Adrenal gland (tissue), 12 donors: ENCODE data around the gene SLC9A9. TPM values are rescaled to one million over a fixed set of nuclear protein-coding genes. Genes with fewer than 3 reads are reported as not detected.
"Not testable (repeated sequence)": the region's sequence is repeated elsewhere in the genome, so short reads cannot be mapped to it uniquely, and the experiment has no call there.

Source experiments
- DNase-seq, 7 donors: peaks; one replicate each; pipeline ENCODE4 v3.0.0-alpha.2; 2019 to 2020
- H3K27ac ChIP-seq, 5 donors: fragments of 200-600 bp; sonication (generic) in 4 of 5; 1 replicate in 3 of 5; 2 replicates in 2 of 5; pipeline versions ENCODE4 v1.5.1 to v1.8.0; 2016 to 2020; ENCODE audit warnings: mild to moderate bottlenecking in 1 of 5
- H3K27me3 ChIP-seq: fragments of 200-600 bp; 2 replicates; pipeline ENCODE4 v1.8.0; 2021
- H3K36me3 ChIP-seq, 2 donors: fragments of 200-600 bp; replicated peaks in 1 of 2; 1 replicate in 1 of 2; 2 replicates in 1 of 2; pipeline versions ENCODE4 v1.5.1 to v1.8.0; 2018 to 2022
- H3K4me1 ChIP-seq, 2 donors: fragments of 200-600 bp; replicated peaks in 1 of 2; 1 replicate in 1 of 2; 2 replicates in 1 of 2; pipeline versions ENCODE4 v1.5.1 to v1.8.0; 2018 to 2021
- H3K4me3 ChIP-seq, 4 donors: fragments of 200-600 bp; sonication (generic) in 3 of 4; one replicate each; pipeline ENCODE4 v1.5.1; 2016 to 2018
- H3K9me3 ChIP-seq, 3 donors: fragments of 200-600 bp; sonication (generic) in 1 of 3; replicated peaks in 1 of 3; 1 replicate in 2 of 3; 2 replicates in 1 of 3; pipeline versions ENCODE4 v1.5.1 to v1.8.0; 2016 to 2021
- POLR2A ChIP-seq, 2 donors: fragments of 450-650 bp; IDR thresholded peaks; one replicate each; pipeline ENCODE4 v1.6.1; 2017; ENCODE audit warnings: antibody characterized with exemption in 2 of 2, mild to moderate bottlenecking in 2 of 2, moderate library complexity in 1 of 2
- WGBS, 4 donors: extraction: QIAGEN DNeasy Blood & Tissue Kit in 2 of 4; methylation state at CpG; one replicate each; pipeline versions ENCODE4 v1.1.5 to v1.1.7; 2013 to 2017; 5-methylcytosine and 5-hydroxymethylcytosine counted together
- intact Hi-C, 2 donors: fragments of 100-400 bp; cut with DNase I; formaldehyde crosslinking; loops; one replicate each; pipeline versions ENCODE4 v1.14.1 to v1.15.0; 2022 to 2023
- polyA plus RNA-seq, 3 donors: library from polyadenylated mRNA; stranded (reverse); fragments of 200-250 nt in 2 of 3; fragments of 350-450 nt in 1 of 3; fragmentation: Illumina TruSeq in 1 of 3; extraction: RNeasy Lipid Tissue Mini Kit (QIAGEN cat#74804) in 1 of 3; gene quantifications; one replicate each; pipeline ENCODE4 v1.2.3, GENCODE V29; 2013 to 2014
- total RNA-seq, 9 donors: library from RNA; depleted of rRNA in 4 of 9; stranded (reverse); fragments of >200 nt in 4 of 9; fragments of 120-200 nt in 1 of 9; fragmentation: NEBNext Ultra II Directional in 1 of 9; extraction: Animal tissue kit (Norgen Biotek cat#: 25700) in 1 of 9; gene quantifications; one replicate each; pipeline versions ENCODE4 v1.1.0 to v1.2.4, GENCODE V29; 2013 to 2023
- TF ChIP-seq, protein P1 (sequence below), 6 experiments: fragments of 450-650 bp in 4 of 6; fragments of 200-600 bp in 2 of 6; sonication (generic) in 1 of 6; IDR thresholded peaks; 1 replicate in 5 of 6; 2 replicates in 1 of 6; pipeline versions ENCODE4 v1.5.1 to v1.8.0; 2016 to 2021; ENCODE audit warnings: antibody characterized with exemption in 6 of 6, mild to moderate bottlenecking in 2 of 6, moderate library complexity in 1 of 6
- donor health status: healthy with polysubstance abuse.
- donor health status: Bipolar disorder and iron deficiency.
- donor health status: DM: yes; HTN: yes; CAD: no.
- donor health status: DM: no; HTN: no; CAD: no.
- donor health status: DM: no; HTN: no; CAD: no.
- donor health status: DM: yes; HTN: yes; CAD: no.

SLC9A9 gene
- total and polyA plus RNA-seq, 12 donors: 4.2 to 23.7 (median 13.5) TPM

- intact Hi-C loops: no loop called here
These were observed 322.2 kb downstream of the SLC9A9 start for GRCh38 chr3:143526011-143526545.

DNA sequence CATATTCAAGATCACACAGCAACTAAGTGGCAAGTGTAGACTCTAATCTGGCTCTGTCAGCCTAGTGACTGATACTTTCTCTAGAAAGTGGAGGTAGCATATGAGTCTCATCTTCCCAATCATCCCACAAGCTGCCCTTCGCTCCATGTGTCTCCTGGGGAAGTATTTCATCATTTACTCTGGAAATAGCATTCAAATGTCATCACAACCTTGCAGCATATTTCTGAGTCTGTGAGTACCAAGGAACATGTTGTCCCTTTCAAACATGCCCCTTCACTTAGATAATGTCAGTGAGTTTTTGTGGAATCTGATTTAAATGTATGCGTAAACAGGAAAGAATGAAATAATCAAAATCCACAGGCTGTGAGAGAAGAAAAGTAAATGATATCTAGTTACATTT is 322.9 kb downstream of the SLC9A9 start:
- no peaks in the 10 kb centered on the region for H3K4me1 ChIP-seq
- intact Hi-C loops: no loop called here
- TF ChIP-seq, protein P1, sequence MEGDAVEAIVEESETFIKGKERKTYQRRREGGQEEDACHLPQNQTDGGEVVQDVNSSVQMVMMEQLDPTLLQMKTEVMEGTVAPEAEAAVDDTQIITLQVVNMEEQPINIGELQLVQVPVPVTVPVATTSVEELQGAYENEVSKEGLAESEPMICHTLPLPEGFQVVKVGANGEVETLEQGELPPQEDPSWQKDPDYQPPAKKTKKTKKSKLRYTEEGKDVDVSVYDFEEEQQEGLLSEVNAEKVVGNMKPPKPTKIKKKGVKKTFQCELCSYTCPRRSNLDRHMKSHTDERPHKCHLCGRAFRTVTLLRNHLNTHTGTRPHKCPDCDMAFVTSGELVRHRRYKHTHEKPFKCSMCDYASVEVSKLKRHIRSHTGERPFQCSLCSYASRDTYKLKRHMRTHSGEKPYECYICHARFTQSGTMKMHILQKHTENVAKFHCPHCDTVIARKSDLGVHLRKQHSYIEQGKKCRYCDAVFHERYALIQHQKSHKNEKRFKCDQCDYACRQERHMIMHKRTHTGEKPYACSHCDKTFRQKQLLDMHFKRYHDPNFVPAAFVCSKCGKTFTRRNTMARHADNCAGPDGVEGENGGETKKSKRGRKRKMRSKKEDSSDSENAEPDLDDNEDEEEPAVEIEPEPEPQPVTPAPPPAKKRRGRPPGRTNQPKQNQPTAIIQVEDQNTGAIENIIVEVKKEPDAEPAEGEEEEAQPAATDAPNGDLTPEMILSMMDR (IDR thresholded peaks at IDR 0.05): no peak
- no peak for TF ChIP-seq POLR2A (IDR thresholded peaks at IDR 0.05)
- H3K9me3 ChIP-seq: no peaks in the 10 kb centered on the region
- H3K27me3 ChIP-seq: no peaks in the 10 kb centered on the region
- no peak overlapping the region for H3K4me3 ChIP-seq
- no peaks in the 10 kb centered on the region for H3K36me3 ChIP-seq
- no peak for DNase-seq
- no peak overlapping the region for H3K27ac ChIP-seq
- 81 to 85% (median 82%) methylated on average over 2 of the region's 2 CpGs for WGBS, 4 donors

More at GRCh38 chr3:143526011-143526545, 322.2 kb downstream of the SLC9A9 start:
- Histone ChIP-seq H3K4me1 (no peaks in the 10 kb centered on the region), H3K9me3 (no peaks in the 10 kb centered on the region), H3K36me3 (no peaks in the 10 kb centered on the region), H3K4me3 (no peak overlapping the region), H3K27me3 (no peaks in the 10 kb centered on the region), H3K27ac (no peak overlapping the region)
- TF ChIP-seq, protein P1 (IDR thresholded peaks at IDR 0.05): no peak
- TF ChIP-seq POLR2A (IDR thresholded peaks at IDR 0.05): no peak
- no peak for DNase-seq
- WGBS, 4 donors: 67 to 77% (median 71%) methylated on average over 1 of the region's 1 CpG

GRCh38 chr3:143521803-143522202 is 326.5 kb downstream of the SLC9A9 start:
- TF ChIP-seq, protein P1 (IDR thresholded peaks at IDR 0.05): no peak
- TF ChIP-seq POLR2A (IDR thresholded peaks at IDR 0.05): no peak
- DNase-seq: no peak
- no peaks in the 10 kb centered on the region for H3K36me3 ChIP-seq
- intact Hi-C loops: no loop called here
- no peak overlapping the region for H3K4me3 ChIP-seq
- no peak overlapping the region for H3K27ac ChIP-seq
- H3K4me1 ChIP-seq: no peaks in the 10 kb centered on the region
- no peaks in the 10 kb centered on the region for H3K27me3 ChIP-seq
- no peaks in the 10 kb centered on the region for H3K9me3 ChIP-seq
- WGBS, 4 donors: 85 to 94% (median 88%) methylated on average over 2 of the region's 2 CpGs

GRCh38 chr3:143517131-143517530 is 331.1 kb downstream of the SLC9A9 start:
- H3K27ac ChIP-seq, H3K4me1 ChIP-seq, H3K9me3 ChIP-seq, DNase-seq, H3K36me3 ChIP-seq, H3K4me3 ChIP-seq, H3K27me3 ChIP-seq, intact Hi-C loops: not testable (repeated sequence)
- WGBS, 4 donors: 89 to 92% (median 90%) methylated on average over 8 of the region's 8 CpGs

DNA sequence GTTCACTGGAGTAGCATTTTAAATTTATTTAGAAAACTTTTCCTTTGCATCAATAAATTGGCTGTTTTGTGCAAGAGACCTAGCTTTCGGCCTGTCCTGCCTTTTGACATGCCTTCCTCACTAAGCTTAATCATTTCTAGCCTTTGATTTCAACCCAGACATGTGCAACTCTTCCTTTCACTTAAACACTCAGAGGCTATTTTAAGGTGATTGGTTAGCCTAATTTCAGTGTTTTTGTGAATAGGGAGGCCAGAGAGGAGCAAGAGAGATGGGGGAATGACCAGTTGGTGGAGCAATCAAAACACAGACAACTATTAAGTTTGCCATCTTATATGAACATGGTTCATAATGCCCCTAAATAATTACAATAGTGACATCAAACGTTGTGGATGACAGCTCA is 333.4 kb downstream of the SLC9A9 start:
- Histone ChIP-seq H3K36me3 (no peaks in the 10 kb centered on the region), H3K27me3 (no peaks in the 10 kb centered on the region), H3K27ac (no peak overlapping the region), H3K4me3 (no peak overlapping the region), H3K4me1 (no peaks in the 10 kb centered on the region), H3K9me3 (no peaks in the 10 kb centered on the region)
- no peak for DNase-seq
- TF ChIP-seq POLR2A (IDR thresholded peaks at IDR 0.05): no peak
- TF ChIP-seq, protein P1 (IDR thresholded peaks at IDR 0.05): no peak
- WGBS, 4 donors: 78 to 90% (median 80%) methylated on average over 2 of the region's 2 CpGs
- intact Hi-C loops: no loop called here
